ENCODE measurements around the gene HCN2. TPM values are rescaled to one million over a fixed set of nuclear protein-coding genes. Genes with fewer than 3 reads are reported as not detected.

The HCN2 gene
- total RNA-seq, 4 donors from 2014 or later, result not detected

- TF ChIP-seq, protein P1, sequence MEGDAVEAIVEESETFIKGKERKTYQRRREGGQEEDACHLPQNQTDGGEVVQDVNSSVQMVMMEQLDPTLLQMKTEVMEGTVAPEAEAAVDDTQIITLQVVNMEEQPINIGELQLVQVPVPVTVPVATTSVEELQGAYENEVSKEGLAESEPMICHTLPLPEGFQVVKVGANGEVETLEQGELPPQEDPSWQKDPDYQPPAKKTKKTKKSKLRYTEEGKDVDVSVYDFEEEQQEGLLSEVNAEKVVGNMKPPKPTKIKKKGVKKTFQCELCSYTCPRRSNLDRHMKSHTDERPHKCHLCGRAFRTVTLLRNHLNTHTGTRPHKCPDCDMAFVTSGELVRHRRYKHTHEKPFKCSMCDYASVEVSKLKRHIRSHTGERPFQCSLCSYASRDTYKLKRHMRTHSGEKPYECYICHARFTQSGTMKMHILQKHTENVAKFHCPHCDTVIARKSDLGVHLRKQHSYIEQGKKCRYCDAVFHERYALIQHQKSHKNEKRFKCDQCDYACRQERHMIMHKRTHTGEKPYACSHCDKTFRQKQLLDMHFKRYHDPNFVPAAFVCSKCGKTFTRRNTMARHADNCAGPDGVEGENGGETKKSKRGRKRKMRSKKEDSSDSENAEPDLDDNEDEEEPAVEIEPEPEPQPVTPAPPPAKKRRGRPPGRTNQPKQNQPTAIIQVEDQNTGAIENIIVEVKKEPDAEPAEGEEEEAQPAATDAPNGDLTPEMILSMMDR (IDR thresholded peaks at IDR 0.05; ENCODE audit: low read depth), result no peak
Measured at GRCh38 chr19:572140-572742, 17.4 kb upstream of the HCN2 start, which contains the start of gene BSG. Gene BSG, plus strand, starts transcription at chr19:572596. Its CDS starts 39 bp downstream, at chr19:572635.

GRCh38 chr19:572743-573518 lies 16.8 kb upstream of the HCN2 start:
- TF ChIP-seq, protein P1 (IDR thresholded peaks at IDR 0.05; ENCODE audit: low read depth), result no peak

DNA sequence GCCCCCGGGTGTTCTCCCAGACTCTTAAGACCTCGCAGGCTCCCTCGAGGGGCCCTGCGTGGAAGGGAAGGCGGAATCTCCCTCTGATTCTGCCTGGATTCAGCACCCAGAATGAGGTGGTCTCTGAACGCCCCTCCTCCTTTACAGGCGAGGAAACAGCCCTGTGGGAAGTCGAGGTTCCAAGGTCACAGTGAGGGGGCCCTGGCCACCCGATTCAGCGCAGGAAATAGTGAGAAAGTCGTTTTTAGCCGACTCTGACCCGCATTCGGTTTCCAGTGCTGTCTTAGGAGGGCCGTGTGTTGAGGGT lies 16.2 kb upstream of the HCN2 start:
- TF ChIP-seq, protein P1 (IDR thresholded peaks at IDR 0.05; ENCODE audit: low read depth), result no peak

DNA sequence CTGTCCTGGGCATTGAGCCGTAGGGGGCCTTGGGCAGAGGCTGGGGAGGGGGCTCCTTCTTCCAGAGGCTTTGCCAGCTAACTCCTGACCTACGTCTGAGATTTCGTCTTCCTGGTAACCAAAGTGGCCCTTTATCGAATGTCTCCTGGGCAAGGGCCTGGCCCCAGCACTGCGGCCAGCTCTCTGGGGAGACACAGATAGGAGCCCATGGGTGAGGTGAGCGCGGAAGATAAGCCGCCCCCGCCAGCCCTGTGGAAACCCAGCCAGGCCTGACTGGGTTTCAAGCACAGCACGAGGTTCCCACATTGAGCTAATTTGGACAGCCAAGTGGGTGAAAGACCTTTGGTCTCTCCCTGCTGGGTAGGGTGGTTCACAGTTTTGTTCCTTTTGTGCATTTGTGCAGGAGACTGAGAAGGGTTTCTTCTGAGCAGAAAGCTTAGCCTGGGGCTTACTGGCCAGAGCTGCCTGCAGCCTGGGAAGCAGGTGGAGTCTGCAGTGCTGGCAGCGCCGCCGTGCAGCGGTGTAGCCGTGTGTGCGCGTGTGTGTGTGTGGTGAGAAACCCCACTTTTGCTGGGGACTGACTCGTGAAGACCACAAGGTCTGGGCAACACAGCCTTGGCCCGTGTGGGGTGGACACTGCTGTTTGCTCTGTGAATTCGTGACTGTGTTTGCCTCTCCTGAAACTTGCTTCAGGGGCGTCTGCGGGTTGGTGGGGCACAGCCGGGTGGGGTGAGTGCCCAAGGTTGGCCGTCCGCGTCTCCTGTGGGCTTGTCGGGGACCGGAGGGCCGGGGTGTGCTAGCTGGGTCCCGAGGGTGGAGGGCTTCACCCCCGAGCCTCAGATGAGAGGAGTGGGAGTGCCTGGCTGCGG lies 14.8 kb upstream of the HCN2 start:
- TF ChIP-seq, protein P1 (IDR thresholded peaks at IDR 0.05; ENCODE audit: low read depth), result no peak

DNA sequence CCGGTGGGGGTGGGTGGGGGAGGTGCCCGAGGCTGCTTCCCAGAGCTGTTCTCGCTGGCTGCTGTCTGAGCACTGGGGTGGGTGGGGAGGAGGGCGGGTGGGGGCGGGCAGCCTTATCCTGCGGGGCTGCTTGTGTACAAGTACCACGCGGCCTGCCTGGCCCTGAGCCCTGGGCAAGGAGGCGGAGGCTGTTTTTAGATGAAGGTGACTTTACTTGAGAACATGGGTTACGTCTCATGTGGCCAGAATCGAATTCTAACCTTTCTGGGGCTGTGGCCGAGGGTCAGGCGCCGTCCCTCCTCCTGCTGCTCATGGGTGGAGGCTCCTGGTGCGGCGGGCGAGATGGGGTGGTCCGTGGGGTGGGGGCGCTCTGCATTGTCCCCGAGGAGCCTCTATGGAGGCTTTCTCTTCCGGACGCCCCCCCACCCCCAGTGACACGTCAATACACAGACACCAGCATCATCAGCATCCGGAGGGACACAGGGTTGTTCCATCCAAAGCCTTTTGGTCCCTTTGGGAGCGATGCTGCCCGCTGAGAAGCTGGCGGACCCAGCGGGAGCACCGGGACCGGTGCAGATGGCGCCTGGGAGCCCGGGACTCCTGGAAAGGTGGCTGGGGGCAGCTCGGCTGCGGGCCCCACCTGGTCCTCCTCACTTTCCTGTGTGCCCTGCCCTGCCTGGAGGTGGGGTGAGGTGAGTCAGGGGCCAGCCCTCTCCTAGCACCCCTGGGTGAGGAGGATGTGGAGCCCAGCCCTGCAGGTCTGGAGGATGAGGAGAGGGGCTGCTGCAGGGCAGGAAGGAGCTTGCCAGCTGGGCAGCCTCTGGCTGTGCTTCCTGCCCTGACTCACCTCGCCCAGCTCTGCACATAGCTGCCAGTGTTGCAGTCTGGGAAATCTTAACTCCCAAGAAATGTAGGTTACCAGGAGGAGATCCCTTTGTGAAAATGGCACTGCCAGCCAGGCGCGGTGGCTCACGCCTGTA lies 13.9 kb upstream of the HCN2 start:
- TF ChIP-seq, protein P1 (IDR thresholded peaks at IDR 0.05; ENCODE audit: low read depth), result no peak

GRCh38 chr19:576768-577438 lies 12.8 kb upstream of the HCN2 start:
- TF ChIP-seq, protein P1 (IDR thresholded peaks at IDR 0.05; ENCODE audit: low read depth), result no peak

All from subcutaneous adipose tissue (tissue), 4 donors.